Endothelial cell (in vitro differentiated cells): ENCODE data around the gene ABCG4. TPM values are rescaled to one million over a fixed set of nuclear protein-coding genes. Genes with fewer than 3 reads are reported as not detected.
A peak's percentile ranks its signal among the peaks of the same experiment; 100 is the strongest.

ENCODE experiments used
- DNase-seq: peaks from one replicate; pipeline ENCODE4 v3.0.0; 2021; ENCODE audit warnings: low spot score
- H3K27ac Mint-ChIP-seq: one replicate; pipeline ENCODE4 v1.8.0; 2021; ENCODE audit warnings: mixed read lengths, inconsistent platforms; ENCODE audit not compliant: unreplicated experiment
- H3K27me3 Mint-ChIP-seq: one replicate; pipeline ENCODE4 v1.8.0; 2021; ENCODE audit warnings: mild to moderate bottlenecking, moderate library complexity, mixed read lengths, inconsistent platforms; ENCODE audit not compliant: unreplicated experiment
- H3K36me3 Mint-ChIP-seq: one replicate; pipeline ENCODE4 v1.8.0; 2021; ENCODE audit warnings: mild to moderate bottlenecking, low read depth, mixed read lengths, inconsistent platforms; ENCODE audit not compliant: unreplicated experiment
- H3K4me1 Mint-ChIP-seq: one replicate; pipeline ENCODE4 v1.8.0; 2021; ENCODE audit warnings: mild to moderate bottlenecking, mixed read lengths, inconsistent platforms; ENCODE audit not compliant: unreplicated experiment
- H3K4me3 Mint-ChIP-seq: one replicate; pipeline ENCODE4 v1.8.0; 2021; ENCODE audit warnings: mild to moderate bottlenecking, mixed read lengths, inconsistent platforms; ENCODE audit not compliant: unreplicated experiment
- H3K9me3 Mint-ChIP-seq: one replicate; pipeline ENCODE4 v1.8.0; 2021; ENCODE audit warnings: mixed read lengths, inconsistent platforms; ENCODE audit not compliant: unreplicated experiment
- total RNA-seq: library from RNA; stranded (reverse); fragmentation: NEBNext Ultra II Directional; extraction: Animal tissue kit (Norgen Biotek cat#: 25700); gene quantifications from one replicate; pipeline ENCODE4 v1.2.1, GENCODE V29; 2021; ENCODE audit not compliant: unreplicated experiment
- TF ChIP-seq, protein P1 (sequence below): fragments of 200-600 bp; sonication (generic); IDR thresholded peaks from one replicate; pipeline ENCODE4 v1.5.0; 2021; ENCODE audit warnings: antibody characterized with exemption; ENCODE audit not compliant: unreplicated experiment

ABCG4 gene
- total RNA-seq, 1 donor from 2014 or later, result 0.10 TPM

DNA sequence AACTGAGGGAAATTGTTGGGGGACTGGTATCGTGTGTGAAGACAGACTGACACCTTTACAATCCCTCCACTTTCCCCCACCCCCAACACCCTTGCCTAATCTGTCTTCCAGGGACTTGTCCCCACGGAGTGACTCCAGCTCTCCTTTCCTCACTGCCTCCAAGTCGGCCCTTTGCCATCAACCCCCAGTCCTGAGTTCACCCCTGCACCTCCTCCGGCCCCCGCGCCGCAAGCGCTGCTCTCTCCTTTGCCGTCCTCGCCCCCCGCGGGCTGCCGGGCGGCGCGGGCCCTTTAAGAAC is 183 bp upstream of the ABCG4 start:
- H3K4me1 Mint-ChIP-seq, result peaks cover 6% of the 10 kb centered on the region
- H3K27me3 Mint-ChIP-seq, result peaks cover 26% of the 10 kb centered on the region
- no peaks in the 10 kb centered on the region for H3K9me3 Mint-ChIP-seq
- no peak for DNase-seq
- H3K27ac Mint-ChIP-seq, result no peak overlapping the region
- H3K36me3 Mint-ChIP-seq, result no peaks in the 10 kb centered on the region
- H3K4me3 Mint-ChIP-seq, result peak overlapping the region; percentile 89
- TF ChIP-seq, protein P1, sequence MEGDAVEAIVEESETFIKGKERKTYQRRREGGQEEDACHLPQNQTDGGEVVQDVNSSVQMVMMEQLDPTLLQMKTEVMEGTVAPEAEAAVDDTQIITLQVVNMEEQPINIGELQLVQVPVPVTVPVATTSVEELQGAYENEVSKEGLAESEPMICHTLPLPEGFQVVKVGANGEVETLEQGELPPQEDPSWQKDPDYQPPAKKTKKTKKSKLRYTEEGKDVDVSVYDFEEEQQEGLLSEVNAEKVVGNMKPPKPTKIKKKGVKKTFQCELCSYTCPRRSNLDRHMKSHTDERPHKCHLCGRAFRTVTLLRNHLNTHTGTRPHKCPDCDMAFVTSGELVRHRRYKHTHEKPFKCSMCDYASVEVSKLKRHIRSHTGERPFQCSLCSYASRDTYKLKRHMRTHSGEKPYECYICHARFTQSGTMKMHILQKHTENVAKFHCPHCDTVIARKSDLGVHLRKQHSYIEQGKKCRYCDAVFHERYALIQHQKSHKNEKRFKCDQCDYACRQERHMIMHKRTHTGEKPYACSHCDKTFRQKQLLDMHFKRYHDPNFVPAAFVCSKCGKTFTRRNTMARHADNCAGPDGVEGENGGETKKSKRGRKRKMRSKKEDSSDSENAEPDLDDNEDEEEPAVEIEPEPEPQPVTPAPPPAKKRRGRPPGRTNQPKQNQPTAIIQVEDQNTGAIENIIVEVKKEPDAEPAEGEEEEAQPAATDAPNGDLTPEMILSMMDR, result no peak

DNA sequence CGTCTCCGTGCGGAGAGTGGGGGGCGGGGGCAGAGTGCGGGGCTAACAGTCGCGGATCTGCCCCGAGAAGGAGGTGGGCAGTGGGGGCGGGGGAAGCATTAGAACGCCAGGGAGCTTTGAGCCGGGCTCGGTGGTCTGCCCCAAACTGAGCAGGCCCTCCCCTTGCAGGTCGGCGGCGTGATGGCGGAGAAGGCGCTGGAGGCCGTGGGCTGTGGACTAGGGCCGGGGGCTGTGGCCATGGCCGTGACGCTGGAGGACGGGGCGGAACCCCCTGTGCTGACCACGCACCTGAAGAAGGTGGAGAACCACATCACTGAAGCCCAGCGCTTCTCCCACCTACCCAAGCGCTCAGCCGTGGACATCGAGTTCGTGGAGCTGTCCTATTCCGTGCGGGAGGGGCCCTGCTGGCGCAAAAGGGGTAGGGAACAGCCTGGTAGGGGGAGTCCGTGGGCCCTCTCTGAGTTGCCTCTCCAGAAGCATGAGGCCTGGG is 979 bp downstream of the ABCG4 start:
- Mint-ChIP-seq H3K4me3 (peak overlapping the region; percentile 49), H3K9me3 (no peaks in the 10 kb centered on the region), H3K27ac (no peak overlapping the region), H3K27me3 (peaks cover 29% of the 10 kb centered on the region), H3K4me1 (peaks cover 6% of the 10 kb centered on the region), H3K36me3 (no peaks in the 10 kb centered on the region)
- TF ChIP-seq, protein P1, result no peak
- no peak for DNase-seq

DNA sequence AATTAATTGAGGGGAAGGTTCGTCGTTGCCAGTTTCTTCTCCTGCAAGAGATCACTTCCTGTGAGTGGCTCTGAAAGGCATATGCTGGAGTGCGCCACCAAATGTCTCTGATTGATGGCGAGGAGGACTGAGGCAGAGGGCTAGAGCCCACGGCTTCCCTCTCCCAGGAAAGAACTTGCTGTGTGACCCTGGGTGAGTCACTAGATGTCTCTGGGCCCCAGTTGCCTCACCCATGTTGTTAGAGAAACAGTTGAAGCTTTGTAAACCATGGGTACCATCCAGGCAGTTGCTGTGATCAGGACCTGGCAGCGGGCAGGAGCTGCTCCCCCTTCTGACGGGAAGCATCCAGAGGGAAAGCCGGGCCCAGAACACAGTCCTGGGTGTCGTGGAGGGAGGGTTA is 3.2 kb downstream of the ABCG4 start:
- Mint-ChIP-seq H3K27ac (no peak overlapping the region), H3K36me3 (peaks cover 4% of the 10 kb centered on the region), H3K4me3 (no peak overlapping the region), H3K4me1 (peaks cover 6% of the 10 kb centered on the region), H3K27me3 (peaks cover 35% of the 10 kb centered on the region), H3K9me3 (no peaks in the 10 kb centered on the region)
- no peak for DNase-seq
- TF ChIP-seq, protein P1, result no peak

DNA sequence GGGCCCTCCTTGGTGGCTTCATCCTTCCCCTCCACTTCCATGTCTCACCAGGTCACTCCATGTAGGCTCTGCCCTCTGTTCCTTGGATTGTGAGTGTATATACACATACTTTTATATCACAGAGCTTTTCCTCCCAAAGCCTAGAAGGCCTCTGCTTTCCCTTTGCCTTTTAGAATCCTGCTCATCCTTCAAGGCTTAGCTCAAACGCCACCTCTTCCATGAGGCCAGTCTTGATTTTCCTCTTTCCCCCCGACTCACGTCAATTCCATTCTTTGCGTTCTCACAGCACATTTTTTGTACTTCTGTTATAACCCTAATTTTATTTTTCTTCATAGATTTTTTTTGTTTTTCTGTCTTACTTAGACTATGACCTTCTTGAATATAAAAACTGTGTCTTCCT is 3.8 kb downstream of the ABCG4 start:
- peak overlapping the region; percentile 27 for H3K4me3 Mint-ChIP-seq
- no peak overlapping the region for H3K27ac Mint-ChIP-seq
- peaks cover 31% of the 10 kb centered on the region for H3K27me3 Mint-ChIP-seq
- TF ChIP-seq, protein P1, result no peak
- H3K4me1 Mint-ChIP-seq, result peaks cover 5% of the 10 kb centered on the region
- no peaks in the 10 kb centered on the region for H3K9me3 Mint-ChIP-seq
- H3K36me3 Mint-ChIP-seq, result peaks cover 4% of the 10 kb centered on the region
- DNase-seq, result no peak

DNA sequence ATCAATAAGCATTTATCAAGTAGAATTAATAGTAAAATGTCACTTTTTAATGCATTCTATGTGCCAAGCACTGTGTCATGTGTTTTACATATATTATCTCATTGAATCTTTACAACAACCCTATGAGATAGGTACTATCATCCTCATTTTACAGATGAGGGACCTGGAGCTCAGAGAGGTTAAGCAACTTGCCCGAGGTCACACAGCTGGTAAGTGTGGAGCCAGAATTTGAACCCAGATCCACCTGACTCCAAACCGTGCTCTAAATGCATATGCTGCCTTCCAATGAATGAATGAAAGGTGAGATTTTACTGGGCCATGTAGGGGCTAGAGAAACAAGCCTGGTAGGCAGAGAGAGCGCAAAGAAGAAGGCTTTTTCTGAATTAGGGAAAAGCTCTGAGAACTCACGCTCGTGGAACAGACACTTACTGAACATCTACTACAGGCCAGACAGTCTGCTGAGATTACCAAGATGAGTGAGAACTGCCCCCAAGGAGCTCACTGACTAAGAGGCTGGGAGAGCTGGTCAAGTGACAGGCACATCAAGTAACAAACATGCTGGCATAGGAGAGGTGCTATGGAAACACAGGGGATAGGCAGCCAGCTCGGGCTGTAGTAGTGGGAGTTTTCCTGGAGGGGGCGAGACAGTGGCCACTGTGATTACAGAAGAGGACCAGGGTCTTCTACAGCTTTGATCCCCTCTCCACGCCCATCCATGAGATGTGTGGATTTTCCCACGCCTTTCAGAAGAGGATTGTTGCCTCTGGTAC is 4.4 kb downstream of the ABCG4 start:
- Mint-ChIP-seq H3K27me3 (peaks cover 25% of the 10 kb centered on the region), H3K27ac (no peak overlapping the region), H3K4me1 (peaks cover 4% of the 10 kb centered on the region), H3K4me3 (no peak overlapping the region), H3K9me3 (no peaks in the 10 kb centered on the region), H3K36me3 (peaks cover 4% of the 10 kb centered on the region)
- TF ChIP-seq, protein P1, result no peak
- DNase-seq, result peak; percentile 23
